Measurements from ENCODE around the gene TTLL1.
A peak's percentile ranks its signal among the peaks of the same experiment; 100 is the strongest.

The TTLL1 gene

DNA sequence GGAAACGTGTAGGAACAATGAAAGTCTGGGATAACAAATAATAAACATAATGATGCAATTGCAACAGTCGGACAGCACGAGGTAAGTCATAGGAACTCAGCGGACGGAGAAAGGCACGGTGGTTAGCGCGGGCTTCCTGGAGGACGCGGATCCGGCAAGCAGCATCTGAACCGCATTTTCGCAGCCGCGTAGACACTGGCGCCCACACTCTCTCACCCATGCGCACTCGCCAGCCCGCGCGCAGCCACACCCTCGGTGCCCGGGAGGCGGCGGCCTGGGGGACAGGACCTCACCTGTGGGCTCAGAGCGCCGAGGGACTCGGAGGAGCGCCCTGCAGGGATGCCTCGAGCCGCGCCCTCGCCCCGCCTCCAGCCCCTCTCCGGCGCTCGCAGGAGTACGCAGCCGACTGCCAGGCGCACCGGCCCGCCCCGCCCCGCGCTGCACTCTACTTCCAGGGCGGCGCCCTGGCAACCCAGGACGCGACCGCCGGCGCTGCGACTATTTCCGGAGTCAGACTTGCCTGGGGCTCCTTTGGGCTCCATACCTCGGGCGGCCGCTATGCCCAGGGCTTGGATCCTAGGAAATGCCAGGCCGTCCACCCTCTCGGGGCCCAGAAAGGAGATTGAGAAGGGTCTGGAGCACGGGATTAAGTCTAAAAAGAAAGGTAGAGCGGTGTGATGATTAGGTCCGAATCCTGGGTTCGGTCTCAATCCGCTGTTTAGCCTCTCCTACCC lies at the start of gene TTLL1:
Gene TTLL1, minus strand, starts transcription at position 408 of the 734 bp plus-strand sequence. CDS start 13,805 bp downstream, outside the sequence.
- Histone ChIP-seq H3K4me1 (ENCODE audit: control insufficient read depth, insufficient read depth, low read length) (no peaks in the 10 kb centered on the region), H3K9ac (ENCODE audit: low read length) (peak within 1 kb of the TSS; percentile 82), H3K9me3 (ENCODE audit: control insufficient read depth, low read length) (no peaks in the 10 kb centered on the region), H3K27me3 (replicated peaks; ENCODE audit: control insufficient read depth, insufficient read depth, low read length) (no peaks in the 10 kb centered on the region), H3K4me3 (ENCODE audit: low read length) (peak within 1 kb of the TSS; percentile 82), H3K36me3 (ENCODE audit: control insufficient read depth, insufficient read depth, low read length, severe bottlenecking) (no peaks in the 10 kb centered on the region)
- peak; percentile 93 for DNase-seq (ENCODE audit: low read depth)

DNA sequence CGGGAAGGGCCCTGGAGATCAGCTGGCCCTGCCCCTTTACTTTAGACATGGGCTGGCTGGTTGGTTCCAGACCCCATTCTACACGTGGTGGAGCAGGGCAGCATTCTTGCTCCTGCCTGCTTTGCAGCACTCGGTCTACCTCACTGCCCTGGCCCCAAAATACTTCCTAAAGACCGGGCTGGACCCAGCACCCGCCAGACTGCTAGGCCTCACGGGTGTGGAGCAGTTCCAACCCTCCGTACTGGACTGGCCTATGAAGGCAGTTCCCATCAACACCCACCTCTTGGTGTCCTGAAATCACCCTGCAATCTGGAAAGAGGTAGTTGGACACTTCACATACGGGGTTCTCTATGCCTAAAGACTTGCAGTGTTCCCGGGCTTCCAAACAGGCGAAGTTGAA lies 47.6 kb upstream of the TTLL1 start:
- DNase-seq (ENCODE audit: low read depth): no peak
- peaks cover 5% of the 10 kb centered on the region for H3K4me1 ChIP-seq (ENCODE audit: control insufficient read depth, insufficient read depth, low read length)
- no peak overlapping the region for H3K4me3 ChIP-seq (ENCODE audit: low read length)
- peaks cover 45% of the 10 kb centered on the region for H3K36me3 ChIP-seq (ENCODE audit: control insufficient read depth, insufficient read depth, low read length, severe bottlenecking)
- no peak overlapping the region for H3K9ac ChIP-seq (ENCODE audit: low read length)
- H3K9me3 ChIP-seq (ENCODE audit: control insufficient read depth, low read length): no peaks in the 10 kb centered on the region
- no peaks in the 10 kb centered on the region for H3K27me3 ChIP-seq (replicated peaks; ENCODE audit: control insufficient read depth, insufficient read depth, low read length)

DNA sequence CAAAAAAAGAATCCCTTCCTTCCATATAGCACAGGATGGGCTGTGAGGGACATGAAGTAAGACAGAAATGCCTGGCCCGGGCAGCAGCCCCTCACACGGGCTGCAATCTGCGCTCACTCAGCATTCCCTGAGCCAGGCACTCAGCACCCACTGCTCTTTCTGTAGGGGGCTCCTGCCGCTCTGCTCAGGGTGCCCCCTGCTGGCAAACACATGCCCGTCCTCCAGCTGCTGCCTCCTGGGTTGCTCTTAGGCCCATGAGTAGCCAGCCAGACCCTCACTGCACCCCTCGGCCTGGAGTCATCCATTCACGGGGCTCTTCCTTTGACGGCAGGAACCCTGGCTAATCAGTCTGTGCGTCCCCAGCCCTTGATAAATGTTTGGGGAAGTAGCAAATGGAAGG lies 47.1 kb upstream of the TTLL1 start:
- no peak overlapping the region for H3K4me3 ChIP-seq (ENCODE audit: low read length)
- H3K4me1 ChIP-seq (ENCODE audit: control insufficient read depth, insufficient read depth, low read length): peaks cover 5% of the 10 kb centered on the region
- no peaks in the 10 kb centered on the region for H3K27me3 ChIP-seq (replicated peaks; ENCODE audit: control insufficient read depth, insufficient read depth, low read length)
- H3K36me3 ChIP-seq (ENCODE audit: control insufficient read depth, insufficient read depth, low read length, severe bottlenecking): peaks cover 49% of the 10 kb centered on the region
- H3K9me3 ChIP-seq (ENCODE audit: control insufficient read depth, low read length): no peaks in the 10 kb centered on the region
- DNase-seq (ENCODE audit: low read depth): peak; percentile 57
- no peak overlapping the region for H3K9ac ChIP-seq (ENCODE audit: low read length)

DNA sequence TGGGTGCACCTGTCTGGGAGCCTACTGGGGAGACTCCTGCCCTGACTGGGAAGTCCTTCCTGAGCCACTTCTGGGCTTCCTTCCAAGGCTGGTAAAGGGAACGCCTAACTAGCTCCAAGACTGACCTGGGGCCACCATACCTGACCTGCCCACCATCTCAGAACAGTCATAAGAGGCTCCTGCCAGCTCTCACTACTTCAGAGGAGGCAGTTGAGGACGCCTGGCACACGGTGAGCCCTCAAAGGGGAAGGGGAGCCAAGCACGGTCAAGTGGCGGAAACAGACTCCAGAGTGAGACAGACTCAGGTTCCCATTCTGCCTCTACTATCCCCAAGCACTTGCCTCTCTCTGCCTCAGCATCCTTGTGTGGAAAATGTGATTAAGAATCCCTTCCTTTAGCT lies 46.4 kb upstream of the TTLL1 start:
- no peaks in the 10 kb centered on the region for H3K9me3 ChIP-seq (ENCODE audit: control insufficient read depth, low read length)
- H3K27me3 ChIP-seq (replicated peaks; ENCODE audit: control insufficient read depth, insufficient read depth, low read length): no peaks in the 10 kb centered on the region
- no peak overlapping the region for H3K9ac ChIP-seq (ENCODE audit: low read length)
- H3K4me1 ChIP-seq (ENCODE audit: control insufficient read depth, insufficient read depth, low read length): peaks cover 5% of the 10 kb centered on the region
- no peak overlapping the region for H3K4me3 ChIP-seq (ENCODE audit: low read length)
- H3K36me3 ChIP-seq (ENCODE audit: control insufficient read depth, insufficient read depth, low read length, severe bottlenecking): peaks cover 46% of the 10 kb centered on the region
- DNase-seq (ENCODE audit: low read depth): no peak

DNA sequence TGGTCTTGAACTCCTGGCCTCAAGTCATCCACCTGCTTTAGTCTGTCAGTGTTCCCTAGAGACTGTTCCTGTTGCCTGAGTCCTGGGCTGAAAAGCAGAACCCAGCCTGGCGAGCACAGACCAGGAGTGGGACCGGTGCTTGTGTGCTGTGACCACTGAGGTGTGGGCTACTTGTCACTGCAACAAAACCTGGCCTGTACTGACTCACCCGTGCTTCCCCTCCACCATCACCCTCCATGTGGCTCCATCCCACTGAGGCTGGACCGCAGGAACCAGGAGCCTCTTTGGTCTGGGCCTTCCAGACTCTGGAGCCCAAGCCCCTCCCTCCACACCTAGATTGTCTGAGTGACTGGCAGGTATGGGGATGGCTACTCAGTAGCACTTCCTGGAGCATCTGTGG lies 45.4 kb upstream of the TTLL1 start:
- Histone ChIP-seq H3K36me3 (ENCODE audit: control insufficient read depth, insufficient read depth, low read length, severe bottlenecking) (peaks cover 36% of the 10 kb centered on the region), H3K9ac (ENCODE audit: low read length) (no peak overlapping the region), H3K27me3 (replicated peaks; ENCODE audit: control insufficient read depth, insufficient read depth, low read length) (no peaks in the 10 kb centered on the region), H3K4me1 (ENCODE audit: control insufficient read depth, insufficient read depth, low read length) (peaks cover 5% of the 10 kb centered on the region), H3K9me3 (ENCODE audit: control insufficient read depth, low read length) (no peaks in the 10 kb centered on the region), H3K4me3 (ENCODE audit: low read length) (no peak overlapping the region)
- no peak for DNase-seq (ENCODE audit: low read depth)

DNA sequence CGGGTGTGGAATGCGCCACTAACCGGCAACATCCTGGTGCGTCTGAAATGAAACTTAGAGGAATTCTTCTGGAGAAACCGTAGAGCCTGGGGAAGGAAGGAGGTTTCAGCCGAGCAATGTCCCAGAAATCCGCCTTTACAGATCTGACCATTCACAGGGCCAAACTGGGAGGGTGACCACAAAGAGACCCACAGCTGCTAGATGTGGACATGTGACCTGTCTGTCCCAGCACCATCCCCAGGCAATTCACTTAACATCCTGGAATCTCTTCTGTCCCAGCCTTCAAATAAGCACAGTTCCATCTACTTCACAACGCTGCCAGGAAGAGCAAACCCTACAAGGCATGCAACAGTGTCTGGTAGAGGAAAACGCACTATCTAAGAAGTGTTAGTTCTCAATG lies 44.2 kb upstream of the TTLL1 start:
- H3K4me3 ChIP-seq (ENCODE audit: low read length): no peak overlapping the region
- peaks cover 29% of the 10 kb centered on the region for H3K36me3 ChIP-seq (ENCODE audit: control insufficient read depth, insufficient read depth, low read length, severe bottlenecking)
- no peak for DNase-seq (ENCODE audit: low read depth)
- H3K27me3 ChIP-seq (replicated peaks; ENCODE audit: control insufficient read depth, insufficient read depth, low read length): no peaks in the 10 kb centered on the region
- no peaks in the 10 kb centered on the region for H3K9me3 ChIP-seq (ENCODE audit: control insufficient read depth, low read length)
- peaks cover 5% of the 10 kb centered on the region for H3K4me1 ChIP-seq (ENCODE audit: control insufficient read depth, insufficient read depth, low read length)
- no peak overlapping the region for H3K9ac ChIP-seq (ENCODE audit: low read length)

DNA sequence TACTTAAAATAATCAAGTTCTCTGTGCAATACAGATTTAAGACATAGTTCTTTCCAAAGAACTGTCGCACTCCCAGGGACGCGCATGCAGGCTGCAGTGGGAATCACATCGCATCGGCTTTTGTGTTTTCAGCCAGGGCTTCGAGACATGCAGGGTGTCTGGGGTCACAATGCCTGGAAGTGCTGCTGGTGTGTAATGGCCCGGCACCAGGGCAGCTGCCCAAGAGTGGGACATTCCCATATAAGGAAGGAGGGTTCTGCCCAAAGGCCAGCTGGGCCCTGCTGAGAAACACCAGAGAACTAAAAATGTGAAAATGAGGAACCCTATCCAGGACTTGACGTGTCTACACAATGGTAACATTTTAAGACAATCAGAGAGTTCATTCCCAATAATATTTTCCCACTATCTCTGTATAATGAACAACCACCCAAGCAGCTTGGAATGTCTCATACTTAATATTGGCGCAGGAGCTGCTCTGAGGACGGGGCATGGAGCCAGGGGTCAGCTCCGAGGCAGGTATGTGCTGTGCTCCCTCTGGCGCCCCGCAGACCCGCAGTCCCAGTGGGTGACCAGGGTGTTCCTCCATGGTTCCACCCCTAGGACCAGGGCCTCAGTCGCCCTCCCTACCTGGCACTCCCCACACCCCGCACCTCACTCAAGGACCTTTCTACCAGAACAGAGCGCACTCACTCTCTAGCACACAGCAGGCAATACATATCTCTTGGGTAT lies 42.7 kb upstream of the TTLL1 start:
- H3K4me3 ChIP-seq (ENCODE audit: low read length): no peak overlapping the region
- DNase-seq (ENCODE audit: low read depth): no peak
- peaks cover 3% of the 10 kb centered on the region for H3K4me1 ChIP-seq (ENCODE audit: control insufficient read depth, insufficient read depth, low read length)
- peaks cover 25% of the 10 kb centered on the region for H3K36me3 ChIP-seq (ENCODE audit: control insufficient read depth, insufficient read depth, low read length, severe bottlenecking)
- H3K9ac ChIP-seq (ENCODE audit: low read length): no peak overlapping the region
- no peaks in the 10 kb centered on the region for H3K27me3 ChIP-seq (replicated peaks; ENCODE audit: control insufficient read depth, insufficient read depth, low read length)
- no peaks in the 10 kb centered on the region for H3K9me3 ChIP-seq (ENCODE audit: control insufficient read depth, low read length)

DNA sequence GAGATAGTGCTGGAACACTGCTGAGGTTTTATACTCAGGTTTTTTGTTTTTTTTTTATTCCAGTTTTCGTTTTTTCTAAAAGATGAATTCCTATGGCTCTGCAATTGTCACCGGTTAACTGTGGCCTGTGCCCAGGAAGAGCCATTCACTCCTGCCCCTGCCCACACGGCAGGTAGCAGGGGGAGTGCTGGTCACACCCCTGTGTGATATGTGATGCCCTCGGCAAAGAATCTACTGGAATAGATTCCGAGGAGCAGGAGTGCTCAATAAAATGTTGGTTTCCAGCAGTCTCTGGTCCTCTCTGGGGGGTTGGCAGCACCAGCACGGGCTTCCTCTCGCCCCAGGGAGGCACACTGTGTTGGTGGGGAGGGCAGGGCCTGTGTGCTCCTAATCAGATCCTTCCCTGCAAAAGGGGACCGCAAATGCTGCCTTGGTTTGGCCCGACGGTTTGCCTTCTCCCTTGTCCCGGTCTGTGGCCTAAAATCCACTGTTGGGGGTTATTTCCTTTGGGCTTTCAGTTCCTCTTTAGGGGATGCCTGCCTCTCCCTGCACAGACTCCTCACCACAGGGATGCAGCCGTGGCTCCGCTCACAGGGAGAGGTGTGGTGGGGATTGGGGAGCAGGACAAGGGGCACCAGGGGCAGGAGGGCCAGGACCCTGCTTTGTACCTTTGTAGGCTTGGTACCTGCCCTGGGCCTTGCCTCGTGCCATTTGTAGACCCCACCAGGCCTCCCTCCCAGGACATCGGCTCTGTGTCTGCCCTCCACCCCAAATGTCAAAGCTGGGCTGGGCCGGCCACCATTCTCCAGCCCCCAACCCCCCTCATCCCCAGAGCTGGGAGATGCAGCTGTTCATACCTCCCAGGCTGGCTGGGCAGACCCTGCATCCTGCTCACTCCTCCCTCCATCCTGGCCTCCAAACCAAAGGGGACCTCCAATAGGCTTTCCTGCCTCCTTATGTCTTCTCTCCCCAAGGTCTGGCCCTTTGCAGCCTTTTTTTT lies 40.5 kb upstream of the TTLL1 start:
- no peak for DNase-seq (ENCODE audit: low read depth)
- Histone ChIP-seq H3K27me3 (replicated peaks; ENCODE audit: control insufficient read depth, insufficient read depth, low read length) (no peaks in the 10 kb centered on the region), H3K9ac (ENCODE audit: low read length) (no peak overlapping the region), H3K9me3 (ENCODE audit: control insufficient read depth, low read length) (no peaks in the 10 kb centered on the region), H3K36me3 (ENCODE audit: control insufficient read depth, insufficient read depth, low read length, severe bottlenecking) (peaks cover 16% of the 10 kb centered on the region), H3K4me1 (ENCODE audit: control insufficient read depth, insufficient read depth, low read length) (peaks cover 4% of the 10 kb centered on the region), H3K4me3 (ENCODE audit: low read length) (no peak overlapping the region)

DNA sequence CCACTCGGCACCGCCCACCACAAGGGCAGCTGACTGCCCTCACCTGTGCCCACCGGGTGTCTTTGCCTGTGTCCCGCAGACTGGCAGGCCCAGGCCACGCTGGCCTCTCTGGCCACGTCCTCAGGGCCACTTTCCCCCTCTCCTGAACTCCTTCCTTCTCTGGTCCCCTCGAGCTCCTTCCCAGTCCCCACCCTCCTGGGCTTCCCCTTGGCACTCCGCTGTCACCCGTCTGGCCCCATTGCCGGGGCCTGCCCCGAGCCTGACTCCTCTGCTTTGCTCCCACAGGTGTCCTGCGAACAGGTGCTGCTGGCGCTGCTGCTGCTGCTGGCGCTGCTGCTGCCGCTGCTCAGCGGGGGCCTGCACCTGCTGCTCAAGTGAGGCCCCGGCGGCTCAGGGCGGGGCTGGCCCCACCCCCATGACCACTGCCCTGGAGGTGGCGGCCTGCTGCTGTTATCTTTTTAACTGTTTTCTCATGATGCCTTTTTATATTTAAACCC lies 39.8 kb upstream of the TTLL1 start:
- Histone ChIP-seq H3K9me3 (ENCODE audit: control insufficient read depth, low read length) (no peaks in the 10 kb centered on the region), H3K36me3 (ENCODE audit: control insufficient read depth, insufficient read depth, low read length, severe bottlenecking) (peaks cover 14% of the 10 kb centered on the region), H3K27me3 (replicated peaks; ENCODE audit: control insufficient read depth, insufficient read depth, low read length) (no peaks in the 10 kb centered on the region), H3K4me3 (ENCODE audit: low read length) (no peak overlapping the region), H3K9ac (ENCODE audit: low read length) (no peak overlapping the region), H3K4me1 (ENCODE audit: control insufficient read depth, insufficient read depth, low read length) (peaks cover 4% of the 10 kb centered on the region)
- no peak for DNase-seq (ENCODE audit: low read depth)

DNA sequence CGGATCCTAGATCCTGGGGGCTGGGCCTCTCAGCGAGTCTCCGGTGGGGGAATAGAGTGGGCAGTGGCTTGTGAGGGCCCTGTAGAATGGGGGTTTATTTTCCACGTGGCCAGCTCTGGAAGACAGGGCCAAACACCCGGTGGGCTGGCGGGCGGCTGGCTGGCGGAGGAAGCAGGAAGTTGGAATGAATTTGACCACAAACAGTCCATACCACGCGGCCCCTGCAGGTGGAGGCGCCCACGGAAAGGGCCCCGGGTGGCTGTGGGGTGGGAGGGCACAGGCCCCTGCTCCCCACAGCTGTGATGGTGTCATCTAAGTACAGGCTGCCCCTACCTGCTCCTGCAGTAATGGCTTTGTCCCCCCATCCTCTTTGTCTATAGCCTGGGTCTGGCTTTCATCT lies 38.9 kb upstream of the TTLL1 start:
- no peak for DNase-seq (ENCODE audit: low read depth)
- H3K4me1 ChIP-seq (ENCODE audit: control insufficient read depth, insufficient read depth, low read length): peaks cover 4% of the 10 kb centered on the region
- no peaks in the 10 kb centered on the region for H3K27me3 ChIP-seq (replicated peaks; ENCODE audit: control insufficient read depth, insufficient read depth, low read length)
- H3K36me3 ChIP-seq (ENCODE audit: control insufficient read depth, insufficient read depth, low read length, severe bottlenecking): peaks cover 10% of the 10 kb centered on the region
- H3K9ac ChIP-seq (ENCODE audit: low read length): no peak overlapping the region
- no peaks in the 10 kb centered on the region for H3K9me3 ChIP-seq (ENCODE audit: control insufficient read depth, low read length)
- no peak overlapping the region for H3K4me3 ChIP-seq (ENCODE audit: low read length)

Data from adipocyte (in vitro differentiated cells).